Fibroblast of skin of left quadriceps (primary cell): ENCODE results near the gene UTP14A.

Source experiments
- DNase-seq, 2 experiments: peaks; one replicate each; pipeline ENCODE4 v3.0.0-alpha.2; 2013; ENCODE audit warnings: low read depth in 2 of 2

The UTP14A gene

GRCh38 chrX:129953334-129953648 lies 47.3 kb downstream of the UTP14A start:
- DNase-seq = no peak

DNA sequence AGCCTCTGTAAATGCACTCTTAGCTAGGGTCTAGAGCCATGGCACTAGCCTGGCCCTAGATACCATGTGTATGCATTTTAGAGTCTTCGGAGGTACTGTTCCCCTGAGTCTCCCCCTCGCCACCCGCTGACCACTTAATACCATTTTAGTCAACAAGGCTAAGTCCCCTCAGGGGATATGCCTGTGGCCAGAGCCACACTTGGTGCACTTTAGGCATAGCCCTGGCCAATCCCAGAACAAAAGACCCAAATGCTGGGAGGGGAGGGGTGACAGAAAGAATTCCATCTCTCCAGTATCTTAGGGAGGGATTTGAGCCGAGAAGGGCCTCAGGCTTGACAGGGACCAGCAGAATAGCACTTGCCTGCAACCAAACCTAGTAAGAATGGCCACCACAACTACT lies 47.9 kb downstream of the UTP14A start:
- DNase-seq = no peak

GRCh38 chrX:129954804-129955203 lies 48.8 kb downstream of the UTP14A start:
- DNase-seq = no peak

DNA sequence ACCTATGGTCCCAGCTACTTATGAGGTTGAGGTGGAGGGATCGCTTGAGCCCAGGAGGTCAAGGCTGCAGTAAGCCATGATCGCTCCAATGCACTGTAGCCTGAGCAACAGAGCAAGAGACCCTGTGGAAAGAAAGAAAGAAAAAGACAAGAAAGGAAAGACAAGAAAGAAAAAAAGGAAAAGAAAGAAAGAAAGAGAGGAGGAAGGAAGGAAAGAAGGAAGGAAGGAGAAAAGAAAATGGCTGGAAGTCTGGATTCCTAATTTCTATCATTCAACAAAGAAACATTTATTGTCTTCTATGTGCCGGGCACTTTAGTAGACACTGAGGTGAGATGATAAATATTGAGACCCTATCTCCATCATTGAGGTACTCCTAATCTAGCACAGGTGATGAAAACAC lies 49.7 kb downstream of the UTP14A start:
- DNase-seq = no peak

DNA sequence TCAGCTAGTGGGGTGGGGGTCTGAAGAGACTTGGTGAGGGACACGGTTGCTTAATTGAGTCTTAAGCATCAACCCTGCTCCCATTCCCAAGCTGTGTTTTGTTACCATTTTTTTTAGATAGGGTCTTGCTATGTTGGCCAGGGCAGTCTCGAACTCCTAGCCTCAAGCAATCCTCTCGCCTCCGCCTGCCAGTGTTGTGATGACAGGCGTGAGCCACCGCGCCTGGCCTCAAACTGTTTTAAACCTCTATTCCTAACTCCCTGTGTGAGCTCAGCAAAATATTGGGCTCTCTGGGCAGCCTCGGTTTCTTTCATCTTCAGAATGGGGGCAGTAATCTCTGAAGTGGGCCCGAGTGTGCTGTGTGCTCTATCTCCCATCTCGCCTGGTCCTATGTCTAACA lies 50.2 kb downstream of the UTP14A start:
- no peak for DNase-seq

DNA sequence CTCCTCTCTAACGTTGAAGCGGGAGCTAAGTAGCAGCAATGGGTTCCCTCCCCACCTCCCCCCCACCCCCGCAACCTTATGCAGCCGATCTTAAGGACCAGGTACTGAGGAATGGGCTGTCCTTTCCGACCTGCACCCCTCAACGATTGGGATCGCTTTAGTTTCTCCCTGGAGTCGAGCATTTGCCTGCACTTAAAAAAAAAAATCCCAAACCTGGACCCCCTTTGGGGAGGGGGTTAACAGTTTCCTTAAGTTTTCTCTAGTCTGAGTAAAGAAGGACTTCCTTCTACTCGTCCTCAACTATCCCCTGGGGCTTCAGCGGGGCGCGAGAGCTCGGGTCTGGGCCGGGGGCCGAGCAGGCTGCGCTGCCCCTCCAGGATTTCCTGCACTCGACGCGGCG lies 50.8 kb downstream of the UTP14A start:
- no peak for DNase-seq

- DNase-seq = no peak
Observed at GRCh38 chrX:129957241-129958082, 51.5 kb downstream of the UTP14A start.

GRCh38 chrX:129958083-129958465 lies 52.1 kb downstream of the UTP14A start:
- DNase-seq = no peak

GRCh38 chrX:129958814-129959492 lies 53.0 kb downstream of the UTP14A start:
- no peak for DNase-seq

DNA sequence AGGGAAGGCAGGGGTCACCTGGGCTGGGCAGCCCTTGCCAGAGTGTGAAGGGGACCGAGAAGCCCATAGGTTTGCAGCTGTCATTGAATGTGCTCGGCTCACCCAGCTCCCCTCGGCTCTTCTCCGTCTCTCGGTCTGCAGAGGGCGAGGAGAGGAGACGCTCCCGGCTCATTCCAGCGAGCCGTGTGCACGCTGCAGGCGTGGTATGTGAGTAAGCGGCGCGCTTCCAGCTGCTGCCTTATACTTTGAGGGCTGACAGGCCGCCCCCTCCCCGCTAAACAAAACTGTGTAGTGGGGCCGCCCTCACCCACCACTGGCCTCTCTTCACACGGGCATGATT lies 53.5 kb downstream of the UTP14A start:
- no peak for DNase-seq

DNA sequence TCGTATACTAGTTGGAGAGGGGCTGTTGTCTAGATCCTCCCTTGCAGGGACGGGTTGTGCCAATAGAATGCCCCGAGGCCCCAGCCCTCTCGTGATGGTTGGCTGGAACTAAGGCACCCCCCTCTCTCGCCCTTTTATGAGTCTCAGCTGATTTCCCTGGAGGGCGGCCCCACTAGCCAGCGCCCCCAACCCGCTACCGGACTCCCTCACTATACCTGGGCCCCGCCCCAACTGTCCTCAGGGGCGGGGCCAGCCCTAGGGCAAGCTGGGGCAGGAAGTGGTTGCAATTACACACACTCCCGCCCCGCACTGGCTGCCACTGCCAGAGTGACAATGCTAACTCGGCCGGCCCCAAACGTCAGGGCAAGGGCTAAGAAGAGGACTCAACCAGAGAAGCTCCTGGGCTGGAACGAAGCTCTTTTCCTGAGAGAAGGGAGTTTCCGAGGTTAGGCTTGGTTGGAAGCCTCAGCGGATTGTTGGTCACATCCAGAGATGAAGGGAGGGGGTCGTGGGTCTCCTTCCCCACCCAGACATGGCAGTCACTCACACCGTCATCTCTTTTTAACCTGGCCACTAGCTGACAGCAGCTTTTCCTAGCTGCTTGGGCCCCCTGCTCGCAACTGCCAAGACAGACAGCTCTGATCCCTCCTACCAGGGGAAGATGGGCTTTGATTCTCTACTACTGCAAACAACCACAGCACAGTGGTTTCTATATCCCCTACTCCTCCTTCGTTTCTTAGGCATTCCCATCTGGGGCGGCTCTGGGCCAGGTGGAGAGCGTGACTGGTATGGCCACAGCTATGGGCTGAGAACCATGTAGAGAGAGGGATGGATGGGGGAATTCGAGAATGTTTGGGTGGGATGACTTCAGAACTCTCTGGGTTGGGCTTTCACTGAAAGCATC lies 55.5 kb downstream of the UTP14A start:
- no peak for DNase-seq

DNA sequence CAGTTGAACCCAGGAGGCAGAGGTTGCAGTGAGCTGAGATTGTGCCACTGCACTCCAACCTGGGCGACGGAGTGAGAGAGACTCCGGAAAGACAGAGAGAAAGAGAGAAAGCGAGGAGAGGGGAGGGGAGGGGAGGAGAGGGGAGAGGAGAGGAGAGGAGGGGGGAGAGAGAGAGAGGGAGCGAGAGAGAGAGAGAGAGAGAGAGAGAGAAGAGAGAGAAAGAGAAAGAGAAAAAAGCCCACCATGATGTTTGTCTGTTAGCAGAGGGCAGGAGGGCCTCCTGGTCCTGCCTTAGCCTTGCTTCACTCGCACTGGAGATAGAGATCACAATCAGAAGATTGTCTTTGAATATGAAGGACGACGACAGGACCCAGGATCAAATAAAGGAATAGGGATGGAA lies 57.8 kb downstream of the UTP14A start:
- no peak for DNase-seq

DNA sequence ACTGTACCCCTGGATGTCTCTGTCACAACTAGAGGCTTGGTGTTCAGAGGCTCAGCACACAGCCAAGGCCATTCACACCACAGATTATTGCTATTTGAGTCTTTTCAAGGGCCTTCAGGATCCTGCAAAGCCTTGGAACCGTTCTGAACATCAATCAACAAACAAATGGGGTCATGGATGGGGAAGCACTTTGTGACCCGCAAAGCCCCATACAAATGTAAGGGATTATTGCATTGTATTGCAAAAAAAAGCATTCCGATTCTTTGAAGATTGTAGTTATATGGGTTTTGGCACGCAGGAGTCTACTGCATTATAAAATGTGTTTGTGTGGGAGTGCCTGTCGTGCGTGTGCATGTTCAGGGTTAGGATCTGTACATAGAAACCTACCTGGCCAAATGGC lies 59.2 kb downstream of the UTP14A start:
- DNase-seq = no peak

DNA sequence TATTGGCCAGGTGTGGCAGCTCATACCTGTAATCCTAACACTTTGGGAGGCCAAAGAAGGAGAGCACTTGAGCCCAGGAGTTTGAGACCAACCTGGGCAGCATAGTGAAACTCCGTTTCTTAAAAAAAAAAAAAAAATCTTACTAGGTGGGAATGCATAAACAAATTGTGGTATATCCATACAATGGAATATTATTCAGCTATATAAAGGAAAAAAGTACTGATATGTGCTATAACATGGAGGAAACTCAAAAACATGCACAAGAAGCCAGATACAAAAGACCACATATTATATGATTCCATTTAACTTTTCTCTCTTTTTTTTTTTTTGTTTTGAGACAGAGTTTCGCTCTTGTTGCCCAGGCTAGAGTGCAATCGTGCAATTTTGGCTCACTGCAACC lies 63.0 kb downstream of the UTP14A start:
- DNase-seq = no peak

GRCh38 chrX:129976441-129976840 lies 70.5 kb downstream of the UTP14A start:
- no peak for DNase-seq
